Mammary epithelial cell (primary cell): ENCODE results near the gene SLC35E4.

ENCODE experiments used
- EZH2 ChIP-seq: IDR thresholded peaks from 2 replicates; pipeline ENCODE4 v1.6.1; 2012; ENCODE audit warnings: low read length, inconsistent platforms, borderline replicate concordance
- TF ChIP-seq, protein P1 (sequence below), 2 donors: IDR thresholded peaks in 1 of 2; conservative IDR thresholded peaks in 1 of 2; 2 replicates each; pipeline ENCODE4 v1.5.1; 2011 to 2012; ENCODE audit warnings: inconsistent platforms in 2 of 2, low read length in 2 of 2, mild to moderate bottlenecking in 2 of 2, control low read depth in 1 of 2, low read depth in 1 of 2; ENCODE audit not compliant: insufficient read depth in 1 of 2; ENCODE audit errors: extremely low read depth in 1 of 2

DNA sequence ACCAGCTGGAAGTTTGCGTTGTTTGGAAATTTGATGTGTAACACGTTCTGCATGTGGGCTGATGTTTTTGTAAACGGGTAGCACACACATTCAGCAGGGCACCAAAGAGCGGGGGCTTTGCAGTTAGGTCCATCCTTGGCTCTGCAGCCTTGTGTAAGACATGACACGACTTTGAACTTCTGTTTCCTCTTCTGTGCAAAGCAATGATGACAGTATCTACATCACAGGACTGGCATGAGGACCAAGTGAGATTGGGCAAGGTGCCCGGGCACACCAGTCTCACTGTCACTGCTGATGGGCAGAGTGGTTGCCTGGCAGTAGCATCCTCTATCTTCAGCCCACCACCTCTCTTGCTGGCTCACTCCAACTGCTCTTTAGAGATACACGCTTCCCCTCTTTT lies 25.3 kb upstream of the SLC35E4 start:
- TF ChIP-seq, protein P1, sequence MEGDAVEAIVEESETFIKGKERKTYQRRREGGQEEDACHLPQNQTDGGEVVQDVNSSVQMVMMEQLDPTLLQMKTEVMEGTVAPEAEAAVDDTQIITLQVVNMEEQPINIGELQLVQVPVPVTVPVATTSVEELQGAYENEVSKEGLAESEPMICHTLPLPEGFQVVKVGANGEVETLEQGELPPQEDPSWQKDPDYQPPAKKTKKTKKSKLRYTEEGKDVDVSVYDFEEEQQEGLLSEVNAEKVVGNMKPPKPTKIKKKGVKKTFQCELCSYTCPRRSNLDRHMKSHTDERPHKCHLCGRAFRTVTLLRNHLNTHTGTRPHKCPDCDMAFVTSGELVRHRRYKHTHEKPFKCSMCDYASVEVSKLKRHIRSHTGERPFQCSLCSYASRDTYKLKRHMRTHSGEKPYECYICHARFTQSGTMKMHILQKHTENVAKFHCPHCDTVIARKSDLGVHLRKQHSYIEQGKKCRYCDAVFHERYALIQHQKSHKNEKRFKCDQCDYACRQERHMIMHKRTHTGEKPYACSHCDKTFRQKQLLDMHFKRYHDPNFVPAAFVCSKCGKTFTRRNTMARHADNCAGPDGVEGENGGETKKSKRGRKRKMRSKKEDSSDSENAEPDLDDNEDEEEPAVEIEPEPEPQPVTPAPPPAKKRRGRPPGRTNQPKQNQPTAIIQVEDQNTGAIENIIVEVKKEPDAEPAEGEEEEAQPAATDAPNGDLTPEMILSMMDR (conservative IDR thresholded peaks at IDR 0.05 in 1 of 2, IDR thresholded peaks at IDR 0.05 in 1 of 2; ENCODE audit: extremely low read depth in 1 of 2, insufficient read depth in 1 of 2, low read depth in 1 of 2, low read length in 2 of 2): no peak
- TF ChIP-seq EZH2: no peak
